SU-DHL-6 (cell line): Measurements from ENCODE around the gene MRPS11.

Source experiments
- CTCF ChIP-seq: fragments of 200-600 bp; sonication (generic); IDR thresholded peaks from one replicate; pipeline ENCODE4 v1.5.1; 2017; ENCODE audit warnings: antibody characterized with exemption, mild to moderate bottlenecking, low read length, moderate library complexity; ENCODE audit not compliant: insufficient read depth, poor library complexity, severe bottlenecking
- EZH2phosphoT487 ChIP-seq: fragments of 200-600 bp; sonication (generic), shearing (Covaris generic); conservative IDR thresholded peaks from 2 replicates; pipeline ENCODE4 v1.6.1; 2018; ENCODE audit warnings: mild to moderate bottlenecking, antibody characterized with exemption, low read length, moderate library complexity, mixed read lengths

GRCh38 chr15:88428805-88429605 is 38.5 kb upstream of the MRPS11 start:
- TF ChIP-seq CTCF (no peak), EZH2phosphoT487 (no peak)
